Vagina (tissue), 2 donors: ENCODE measurements around the gene CHMP6.

Source experiments
- POLR2A ChIP-seq, 2 donors: fragments of 450-650 bp; IDR thresholded peaks; one replicate each; pipeline ENCODE4 v1.6.1; 2017; ENCODE audit warnings: antibody characterized with exemption in 2 of 2, mild to moderate bottlenecking in 2 of 2, moderate library complexity in 2 of 2
- TF ChIP-seq, protein P1 (sequence below), 3 experiments: fragments of 450-650 bp in 2 of 3; fragments of 200-600 bp in 1 of 3; sonication (generic) in 1 of 3; IDR thresholded peaks; one replicate each; pipeline ENCODE4 v1.5.1; 2017 to 2019; ENCODE audit warnings: antibody characterized with exemption in 3 of 3, mild to moderate bottlenecking in 2 of 3, moderate library complexity in 2 of 3

GRCh38 chr17:80944326-80944725, 47.3 kb upstream of the CHMP6 start:
- no peak for TF ChIP-seq POLR2A (IDR thresholded peaks at IDR 0.05)
- TF ChIP-seq, protein P1, sequence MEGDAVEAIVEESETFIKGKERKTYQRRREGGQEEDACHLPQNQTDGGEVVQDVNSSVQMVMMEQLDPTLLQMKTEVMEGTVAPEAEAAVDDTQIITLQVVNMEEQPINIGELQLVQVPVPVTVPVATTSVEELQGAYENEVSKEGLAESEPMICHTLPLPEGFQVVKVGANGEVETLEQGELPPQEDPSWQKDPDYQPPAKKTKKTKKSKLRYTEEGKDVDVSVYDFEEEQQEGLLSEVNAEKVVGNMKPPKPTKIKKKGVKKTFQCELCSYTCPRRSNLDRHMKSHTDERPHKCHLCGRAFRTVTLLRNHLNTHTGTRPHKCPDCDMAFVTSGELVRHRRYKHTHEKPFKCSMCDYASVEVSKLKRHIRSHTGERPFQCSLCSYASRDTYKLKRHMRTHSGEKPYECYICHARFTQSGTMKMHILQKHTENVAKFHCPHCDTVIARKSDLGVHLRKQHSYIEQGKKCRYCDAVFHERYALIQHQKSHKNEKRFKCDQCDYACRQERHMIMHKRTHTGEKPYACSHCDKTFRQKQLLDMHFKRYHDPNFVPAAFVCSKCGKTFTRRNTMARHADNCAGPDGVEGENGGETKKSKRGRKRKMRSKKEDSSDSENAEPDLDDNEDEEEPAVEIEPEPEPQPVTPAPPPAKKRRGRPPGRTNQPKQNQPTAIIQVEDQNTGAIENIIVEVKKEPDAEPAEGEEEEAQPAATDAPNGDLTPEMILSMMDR (IDR thresholded peaks at IDR 0.05), result no peak
